HepG2 (cell line): ENCODE data around the gene PRMT6. TPM values are rescaled to one million over a fixed set of nuclear protein-coding genes. Genes with fewer than 3 reads are reported as not detected.

ENCODE experiments used
- ATAC-seq: fragments of 200-7000 bp; cut with Tn5 transposase; 3 replicates; pipeline ENCODE4 v1.9.1; 2020; ENCODE audit warnings: mild to moderate bottlenecking, moderate library complexity
- BruUV-seq: library from RNA; stranded (reverse); fragments of 400-500 nt; replicated peaks from 2 replicates; lab custom pipeline; 2021; lab: Mats Ljungman, UMichigan
- CTCF ChIA-PET: fragments of 300-600 bp; formaldehyde crosslinking; extraction: SDS; loops from one replicate; lab custom pipeline; 2021; ENCODE audit warnings: low total read pairs, inconsistent platforms, low intra/inter-chr PET ratio; lab: Yijun Ruan, JAX
- POLR2A ChIA-PET: fragments of 350-600 bp; sonication (Branson Sonifier 250); formaldehyde crosslinking; loops from one replicate; lab custom pipeline; 2020; ENCODE audit warnings: antibody characterized with exemption, inconsistent platforms; lab: Yijun Ruan, JAX
- DNase-seq: peaks from one replicate; pipeline ENCODE4 v3.0.0-alpha.2; 2015; ENCODE audit warnings: low spot score
- FAIRE-seq: peaks from 3 replicates; lab custom pipeline; 2011; peaks lifted over from hg19 to GRCh38; lab: Jason Lieb, UNC
- H2AFZ ChIP-seq: one replicate; pipeline ENCODE4 v1.6.1; 2011; ENCODE audit warnings: low read length, inconsistent platforms
- H3K27ac ChIP-seq: fragments of 300-600 bp; 3 replicates; pipeline ENCODE4 v1.8.0; 2011; ENCODE audit warnings: mixed run types, mild to moderate bottlenecking, mixed read lengths, low read length, inconsistent platforms; ENCODE audit not compliant: insufficient read depth; ENCODE audit errors: extremely low read length
- H3K27me3 ChIP-seq, 2 experiments: fragments of 200-600 bp in 1 of 2; 2 replicates in 1 of 2; 3 replicates in 1 of 2; pipeline versions ENCODE4 v1.6.0 to v1.8.0; 2011; ENCODE audit warnings: low read length in 2 of 2, mild to moderate bottlenecking in 2 of 2, moderate library complexity in 2 of 2, inconsistent platforms in 1 of 2; ENCODE audit not compliant: insufficient read depth in 2 of 2, control insufficient read depth in 1 of 2
- H3K36me3 ChIP-seq, 2 experiments: fragments of 200-600 bp in 1 of 2; replicated peaks in 1 of 2; 2 replicates in 1 of 2; 3 replicates in 1 of 2; pipeline versions ENCODE4 v1.5.1 to v1.8.0; 2011; ENCODE audit warnings: low read length in 2 of 2, inconsistent platforms in 1 of 2; ENCODE audit not compliant: insufficient read depth in 2 of 2, control insufficient read depth in 1 of 2
- H3K4me1 ChIP-seq: 2 replicates; pipeline ENCODE4 v1.5.1; 2012; ENCODE audit warnings: low read length, inconsistent platforms; ENCODE audit not compliant: insufficient read depth
- H3K4me2 ChIP-seq: 2 replicates; pipeline ENCODE4 v1.6.0; 2011; ENCODE audit warnings: low read depth, low read length, inconsistent platforms
- H3K4me3 ChIP-seq, 3 experiments: fragments of 200-600 bp in 1 of 3; sonication (generic), shearing (Covaris generic) in 1 of 3; replicated peaks in 1 of 3; 2 replicates each; pipeline ENCODE4 v1.5.1; 2011 to 2016; ENCODE audit warnings: low read length in 3 of 3, inconsistent platforms in 2 of 3, low read depth in 2 of 3, mild to moderate bottlenecking in 2 of 3, control low read depth in 1 of 3, mixed read lengths in 1 of 3; ENCODE audit not compliant: insufficient read depth in 1 of 3
- H3K79me2 ChIP-seq: one replicate; pipeline ENCODE4 v1.6.1; 2011; ENCODE audit warnings: low read length, inconsistent platforms; ENCODE audit not compliant: insufficient read depth
- H3K9ac ChIP-seq: 2 replicates; pipeline ENCODE4 v1.6.0; 2011; ENCODE audit warnings: mild to moderate bottlenecking, low read depth, low read length, inconsistent platforms; ENCODE audit not compliant: insufficient read depth
- H3K9me3 ChIP-seq: 2 replicates; pipeline ENCODE4 v1.5.1; 2012; ENCODE audit warnings: mild to moderate bottlenecking, low read length
- H4K20me1 ChIP-seq: 2 replicates; pipeline ENCODE4 v1.6.0; 2011; ENCODE audit warnings: inconsistent platforms, mild to moderate bottlenecking, low read length, moderate library complexity; ENCODE audit not compliant: insufficient read depth
- ARHGAP35 ChIP-seq: sonication (generic); formaldehyde crosslinking; IDR thresholded peaks from 2 replicates; pipeline ENCODE4 v1.9.0; 2022; ENCODE audit warnings: mild to moderate bottlenecking, inconsistent platforms, moderate library complexity, missing genetic modification reagents, borderline replicate concordance
- ATF7 ChIP-seq, 2 experiments: fragments of 450-650 bp in 1 of 2; sonication (generic) in 1 of 2; formaldehyde crosslinking in 1 of 2; IDR thresholded peaks; 2 replicates each; pipeline versions ENCODE4 v1.4.0 to v1.6.1; 2016 to 2020; ENCODE audit warnings: antibody characterized with exemption in 1 of 2, mild to moderate bottlenecking in 1 of 2, missing genetic modification reagents in 1 of 2
- KDM1A ChIP-seq: IDR thresholded peaks from 2 replicates; pipeline ENCODE4 v1.6.1; 2016; ENCODE audit warnings: missing compliant biosample characterization
- KDM6A ChIP-seq: IDR thresholded peaks from 2 replicates; pipeline ENCODE4 v1.6.1; 2016; ENCODE audit warnings: low read depth
- MAFG ChIP-seq: sonication (generic); formaldehyde crosslinking; IDR thresholded peaks from 2 replicates; pipeline ENCODE4 v1.5.1; 2020; ENCODE audit warnings: mild to moderate bottlenecking, missing genetic modification reagents
- ZFP1 ChIP-seq: IDR thresholded peaks from 2 replicates; pipeline ENCODE4 v1.6.1; 2016
- WGBS: methylation state at CpG from one replicate; pipeline ENCODE4 v1.1.6; 2017; ENCODE audit warnings: low lambda C conversion rate; 5-methylcytosine and 5-hydroxymethylcytosine counted together
- in situ Hi-C: cut with HindIII; loops from 2 replicates; pipeline ENCODE4 v1.10.0; 2017; ENCODE audit warnings: low pct_unique_long_range_greater_than_20kb; ENCODE audit not compliant: extremely low pct_ligation_motif_present
- intact Hi-C: fragments of 100-400 bp; cut with micrococcal nuclease; formaldehyde crosslinking; loops from one replicate; pipeline ENCODE4 v1.10.0; 2022; ENCODE audit not compliant: unreplicated experiment
- polyA plus RNA-seq, 8 experiments: library from polyadenylated mRNA; depleted of rRNA in 3 of 8; stranded (reverse) in 7 of 8; unstranded in 1 of 8; fragments of >200 nt; fragmentation: Illumina TruSeq in 4 of 8; extraction: Trizol in 4 of 8; gene quantifications; 2 replicates each; pipeline versions ENCODE4 v1.2.1 to v1.2.3, GENCODE V29; 2011 to 2016; ENCODE audit warnings: low read depth in 4 of 8, missing spikeins in 1 of 8, mixed read lengths in 1 of 8; ENCODE audit not compliant: insufficient read depth in 1 of 8
- total RNA-seq, 5 experiments: library from RNA; depleted of rRNA; stranded (reverse); fragments of >200 nt; fragmentation: Illumina TruSeq; extraction: Trizol; gene quantifications; 2 replicates each; pipeline ENCODE4 v1.2.3, GENCODE V29; 2016; ENCODE audit warnings: low read depth in 1 of 5
- TF ChIP-seq, protein P1 (sequence below): sonication (generic); formaldehyde crosslinking; IDR thresholded peaks from 2 replicates; pipeline ENCODE4 v1.4.0; 2020; ENCODE audit warnings: missing genetic modification reagents, borderline replicate concordance
- TF ChIP-seq, protein P2 (sequence below): IDR thresholded peaks from 2 replicates; pipeline ENCODE4 v1.6.1; 2016; ENCODE audit warnings: low read depth
- TF ChIP-seq, protein P3 (sequence below), 2 experiments: fragments of 450-650 bp in 1 of 2; sonication (generic) in 1 of 2; formaldehyde crosslinking in 1 of 2; IDR thresholded peaks; 2 replicates each; pipeline versions ENCODE4 v1.6.1 to v1.8.0; 2016 to 2022; ENCODE audit warnings: antibody characterized with exemption in 1 of 2, mild to moderate bottlenecking in 1 of 2, missing genetic modification reagents in 1 of 2

The PRMT6 gene
- total and polyA plus RNA-seq, 2 of the 13 experiments (the other 11 are each of a cell fraction or from before 2014, with no cell fraction given), result 8.1 to 15.8 TPM

DNA sequence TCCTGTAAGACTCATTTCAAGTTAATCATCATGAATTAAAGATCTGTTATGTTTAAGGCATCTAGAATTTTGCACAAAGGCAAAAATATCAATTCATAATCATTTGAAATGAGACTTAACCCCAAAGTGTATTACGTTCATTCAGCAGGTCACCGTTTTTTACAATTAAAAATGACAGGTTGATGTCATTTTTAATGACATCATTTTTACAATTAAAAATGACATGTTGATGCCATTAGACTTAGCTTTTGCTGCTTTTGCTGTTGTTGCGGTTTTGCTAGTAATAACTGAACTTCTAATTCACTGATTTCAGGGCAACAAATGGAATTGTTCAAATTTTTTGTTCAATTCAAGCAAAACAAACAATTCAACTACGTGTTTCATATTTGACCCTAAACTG, 17.0 kb downstream of the PRMT6 start:
- Histone ChIP-seq H3K4me2 (no peak overlapping the region), H3K4me3 (no peak overlapping the region), H4K20me1 (no peaks in the 10 kb centered on the region), H3K9ac (no peak overlapping the region), H3K9me3 (no peaks in the 10 kb centered on the region), H3K79me2 (no peaks in the 10 kb centered on the region), H3K4me1 (no peaks in the 10 kb centered on the region), H3K27ac (no peak overlapping the region), H3K27me3 (no peaks in the 10 kb centered on the region), H2AFZ (no peak overlapping the region), H3K36me3 (no peaks in the 10 kb centered on the region)
- in situ Hi-C loops, result no loop called here
- POLR2A ChIA-PET, result no interaction called here
- intact Hi-C loops, result no loop called here
- TF ChIP-seq KDM1A (CRISPR knock-in tag) (no peak), ATF7 (IDR thresholded peaks at IDR 0.05) (peak; percentile 67; the same call in 1 of the 2 replicates), ATF7 (CRISPR knock-in tag; IDR thresholded peaks at IDR 0.05) (no peak), ARHGAP35 (CRISPR knock-in tag) (no peak), MAFG (CRISPR knock-in tag) (no peak), ZFP1 (no peak), KDM6A (CRISPR knock-in tag) (no peak)
- TF ChIP-seq, protein P1, sequence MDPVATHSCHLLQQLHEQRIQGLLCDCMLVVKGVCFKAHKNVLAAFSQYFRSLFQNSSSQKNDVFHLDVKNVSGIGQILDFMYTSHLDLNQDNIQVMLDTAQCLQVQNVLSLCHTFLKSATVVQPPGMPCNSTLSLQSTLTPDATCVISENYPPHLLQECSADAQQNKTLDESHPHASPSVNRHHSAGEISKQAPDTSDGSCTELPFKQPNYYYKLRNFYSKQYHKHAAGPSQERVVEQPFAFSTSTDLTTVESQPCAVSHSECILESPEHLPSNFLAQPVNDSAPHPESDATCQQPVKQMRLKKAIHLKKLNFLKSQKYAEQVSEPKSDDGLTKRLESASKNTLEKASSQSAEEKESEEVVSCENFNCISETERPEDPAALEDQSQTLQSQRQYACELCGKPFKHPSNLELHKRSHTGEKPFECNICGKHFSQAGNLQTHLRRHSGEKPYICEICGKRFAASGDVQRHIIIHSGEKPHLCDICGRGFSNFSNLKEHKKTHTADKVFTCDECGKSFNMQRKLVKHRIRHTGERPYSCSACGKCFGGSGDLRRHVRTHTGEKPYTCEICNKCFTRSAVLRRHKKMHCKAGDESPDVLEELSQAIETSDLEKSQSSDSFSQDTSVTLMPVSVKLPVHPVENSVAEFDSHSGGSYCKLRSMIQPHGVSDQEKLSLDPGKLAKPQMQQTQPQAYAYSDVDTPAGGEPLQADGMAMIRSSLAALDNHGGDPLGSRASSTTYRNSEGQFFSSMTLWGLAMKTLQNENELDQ, result no peak
- TF ChIP-seq, protein P2, sequence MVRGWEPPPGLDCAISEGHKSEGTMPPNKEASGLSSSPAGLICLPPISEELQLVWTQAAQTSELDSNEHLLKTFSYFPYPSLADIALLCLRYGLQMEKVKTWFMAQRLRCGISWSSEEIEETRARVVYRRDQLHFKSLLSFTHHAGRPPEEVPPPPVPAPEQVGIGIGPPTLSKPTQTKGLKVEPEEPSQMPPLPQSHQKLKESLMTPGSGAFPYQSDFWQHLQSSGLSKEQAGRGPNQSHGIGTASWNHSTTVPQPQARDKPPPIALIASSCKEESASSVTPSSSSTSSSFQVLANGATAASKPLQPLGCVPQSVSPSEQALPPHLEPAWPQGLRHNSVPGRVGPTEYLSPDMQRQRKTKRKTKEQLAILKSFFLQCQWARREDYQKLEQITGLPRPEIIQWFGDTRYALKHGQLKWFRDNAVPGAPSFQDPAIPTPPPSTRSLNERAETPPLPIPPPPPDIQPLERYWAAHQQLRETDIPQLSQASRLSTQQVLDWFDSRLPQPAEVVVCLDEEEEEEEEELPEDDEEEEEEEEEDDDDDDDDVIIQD (CRISPR knock-in tag), result no peak
- TF ChIP-seq, protein P3, sequence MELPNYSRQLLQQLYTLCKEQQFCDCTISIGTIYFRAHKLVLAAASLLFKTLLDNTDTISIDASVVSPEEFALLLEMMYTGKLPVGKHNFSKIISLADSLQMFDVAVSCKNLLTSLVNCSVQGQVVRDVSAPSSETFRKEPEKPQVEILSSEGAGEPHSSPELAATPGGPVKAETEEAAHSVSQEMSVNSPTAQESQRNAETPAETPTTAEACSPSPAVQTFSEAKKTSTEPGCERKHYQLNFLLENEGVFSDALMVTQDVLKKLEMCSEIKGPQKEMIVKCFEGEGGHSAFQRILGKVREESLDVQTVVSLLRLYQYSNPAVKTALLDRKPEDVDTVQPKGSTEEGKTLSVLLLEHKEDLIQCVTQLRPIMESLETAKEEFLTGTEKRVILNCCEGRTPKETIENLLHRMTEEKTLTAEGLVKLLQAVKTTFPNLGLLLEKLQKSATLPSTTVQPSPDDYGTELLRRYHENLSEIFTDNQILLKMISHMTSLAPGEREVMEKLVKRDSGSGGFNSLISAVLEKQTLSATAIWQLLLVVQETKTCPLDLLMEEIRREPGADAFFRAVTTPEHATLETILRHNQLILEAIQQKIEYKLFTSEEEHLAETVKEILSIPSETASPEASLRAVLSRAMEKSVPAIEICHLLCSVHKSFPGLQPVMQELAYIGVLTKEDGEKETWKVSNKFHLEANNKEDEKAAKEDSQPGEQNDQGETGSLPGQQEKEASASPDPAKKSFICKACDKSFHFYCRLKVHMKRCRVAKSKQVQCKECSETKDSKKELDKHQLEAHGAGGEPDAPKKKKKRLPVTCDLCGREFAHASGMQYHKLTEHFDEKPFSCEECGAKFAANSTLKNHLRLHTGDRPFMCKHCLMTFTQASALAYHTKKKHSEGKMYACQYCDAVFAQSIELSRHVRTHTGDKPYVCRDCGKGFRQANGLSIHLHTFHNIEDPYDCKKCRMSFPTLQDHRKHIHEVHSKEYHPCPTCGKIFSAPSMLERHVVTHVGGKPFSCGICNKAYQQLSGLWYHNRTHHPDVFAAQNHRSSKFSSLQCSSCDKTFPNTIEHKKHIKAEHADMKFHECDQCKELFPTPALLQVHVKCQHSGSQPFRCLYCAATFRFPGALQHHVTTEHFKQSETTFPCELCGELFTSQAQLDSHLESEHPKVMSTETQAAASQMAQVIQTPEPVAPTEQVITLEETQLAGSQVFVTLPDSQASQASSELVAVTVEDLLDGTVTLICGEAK (IDR thresholded peaks at IDR 0.05), result no peak
- TF ChIP-seq, protein P3 (CRISPR knock-in tag; IDR thresholded peaks at IDR 0.05), result no peak
- under 1% methylated on average over 4 of the region's 4 CpGs for WGBS
- CTCF ChIA-PET, result no interaction called here
- DNase-seq (no peak), FAIRE-seq (no peak), ATAC-seq (no peak)
- no TSS peak for BruUV-seq
